Stimulated activated naive CD8-positive, alpha-beta T cell treated with anti-CD3 and anti-CD28 coated beads, Interleukin-15, Interleukin-2, amounts not matched to agents 100 U/mL and 50 U/mL, for 24 hours (primary cell): ENCODE measurements around the gene SAFB.
A peak's percentile ranks its signal among the peaks of the same experiment; 100 is the strongest.
"Not testable (repeated sequence)": the region's sequence is repeated elsewhere in the genome, so short reads cannot be mapped to it uniquely, and the experiment has no call there.

Experiments used
- ATAC-seq: fragments of 150-1000 bp; cut with Tn5 transposase; one replicate; pipeline ENCODE4 v1.10.0; 2021
- DNase-seq: peaks from one replicate; pipeline ENCODE4 v3.0.0; 2021

The SAFB gene

DNA sequence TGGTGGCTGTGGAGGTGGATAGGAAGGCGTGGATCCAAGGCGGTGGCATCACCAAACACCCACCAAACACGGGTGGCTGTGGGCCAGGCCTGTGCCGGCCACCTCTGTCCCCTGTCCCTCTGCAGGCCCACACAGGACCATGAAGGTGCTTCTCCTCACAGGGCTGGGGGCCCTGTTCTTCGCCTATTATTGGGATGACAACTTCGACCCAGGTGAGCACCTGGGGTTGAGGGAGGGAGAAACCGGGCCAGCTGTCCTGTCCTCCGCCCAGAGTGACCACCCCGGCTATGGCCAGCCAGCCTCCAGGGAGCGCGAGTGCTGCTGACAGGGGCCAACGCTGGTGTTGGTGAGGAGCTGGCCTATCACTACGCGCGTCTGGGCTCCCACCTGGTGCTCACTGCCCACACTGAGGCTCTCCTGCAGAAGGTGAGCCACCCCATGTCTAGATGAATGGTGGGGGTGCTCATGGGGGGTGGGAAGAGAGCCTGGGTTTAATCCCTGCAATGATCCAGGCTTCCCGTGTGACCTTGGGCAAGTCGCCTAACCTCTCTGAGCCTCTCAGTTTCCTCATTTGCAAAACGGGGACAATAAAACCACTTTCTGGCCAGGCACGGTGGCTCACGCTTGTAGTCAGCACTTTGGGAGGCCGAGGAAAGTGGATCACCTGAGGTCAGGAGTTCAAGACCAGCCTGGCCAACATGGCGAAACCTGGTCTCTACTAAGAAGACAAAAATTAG, 62.0 kb downstream of the SAFB start:
- DNase-seq: no peak

DNA sequence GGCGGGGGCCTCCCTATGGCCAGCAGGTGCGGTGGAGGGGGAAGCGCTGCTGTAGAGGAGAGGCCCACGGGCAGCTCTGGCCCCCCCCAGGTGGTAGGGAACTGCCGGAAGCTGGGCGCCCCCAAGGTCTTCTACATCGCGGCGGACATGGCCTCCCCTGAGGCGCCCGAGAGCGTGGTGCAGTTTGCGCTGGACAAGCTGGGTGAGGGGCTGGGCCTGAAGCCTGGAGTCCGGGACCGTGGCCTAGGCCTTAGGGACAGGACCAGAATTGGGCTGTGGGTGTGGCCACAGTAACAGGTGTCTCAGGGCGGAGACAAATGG, 63.4 kb downstream of the SAFB start:
- DNase-seq (no peak), ATAC-seq (no peak)

More for the DNA sequence above, 62.0 kb downstream of the SAFB start:
- ATAC-seq: no peak

GRCh38 chr19:5686647-5687359, 63.9 kb downstream of the SAFB start:
- DNase-seq (peak; percentile 100), ATAC-seq (peak; percentile 78)

GRCh38 chr19:5687360-5688198, 64.7 kb downstream of the SAFB start:
- no peak for DNase-seq
- no peak for ATAC-seq

GRCh38 chr19:5688262-5688881, 65.5 kb downstream of the SAFB start:
- not testable (repeated sequence) for DNase-seq, ATAC-seq

DNA sequence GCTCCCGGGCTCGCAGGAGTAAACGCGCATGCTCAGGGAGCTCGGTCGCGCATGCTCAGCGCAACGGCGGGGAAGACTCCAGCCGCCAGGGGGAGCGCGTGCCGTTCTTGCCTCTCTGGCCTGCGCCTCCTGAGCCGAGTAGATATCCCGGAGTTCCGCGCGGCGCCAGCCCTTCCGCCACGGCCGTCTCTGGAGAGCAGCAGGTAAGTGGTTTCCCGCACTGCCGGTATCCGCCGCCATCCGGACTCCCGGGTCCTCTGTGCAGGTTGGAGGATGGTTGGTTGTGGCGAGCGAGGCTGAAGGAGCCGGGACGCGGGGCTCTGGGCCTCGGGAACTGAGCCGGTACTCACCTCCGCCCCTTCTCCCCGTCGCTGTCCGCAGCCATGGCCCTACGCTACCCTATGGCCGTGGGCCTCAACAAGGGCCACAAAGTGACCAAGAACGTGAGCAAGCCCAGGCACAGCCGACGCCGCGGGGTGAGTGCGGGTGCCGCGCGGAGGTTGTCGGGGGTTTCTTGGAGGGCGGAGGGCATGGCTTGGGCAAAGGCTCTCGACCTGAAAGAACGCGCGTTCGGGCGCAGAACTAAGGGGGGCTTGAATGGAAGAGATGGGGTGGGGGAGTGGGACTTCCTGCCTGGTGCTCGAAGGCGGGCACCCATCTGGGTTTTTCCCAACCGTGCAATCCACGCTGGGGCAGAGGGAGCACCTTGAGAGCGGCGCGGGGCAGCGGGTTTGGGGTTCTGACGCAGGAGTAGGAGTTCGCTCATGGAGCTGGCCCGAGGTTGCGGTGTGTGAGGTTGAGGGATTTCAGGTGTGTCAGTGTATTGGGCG, 67.5 kb downstream of the SAFB start, which contains the start of gene RPL36:
TSS of gene RPL36 (plus strand) at position 171 of the 830 bp plus-strand sequence. CDS start at position 384, 213 bp downstream.
- ATAC-seq: peak; percentile 41
- peak; percentile 99 for DNase-seq

GRCh38 chr19:5690955-5691821, 68.3 kb downstream of the SAFB start:
- peak; percentile 2 for ATAC-seq
- DNase-seq: peak; percentile 76

- ATAC-seq: peak; percentile 1
- peak; percentile 46 for DNase-seq
These were observed 69.2 kb downstream of the SAFB start for GRCh38 chr19:5691822-5692722.

- DNase-seq: no peak
- no peak for ATAC-seq
These were observed 69.9 kb downstream of the SAFB start for GRCh38 chr19:5692723-5693194.

GRCh38 chr19:5693195-5694166, 70.6 kb downstream of the SAFB start:
- peak; percentile 39 for DNase-seq
- no peak for ATAC-seq

DNA sequence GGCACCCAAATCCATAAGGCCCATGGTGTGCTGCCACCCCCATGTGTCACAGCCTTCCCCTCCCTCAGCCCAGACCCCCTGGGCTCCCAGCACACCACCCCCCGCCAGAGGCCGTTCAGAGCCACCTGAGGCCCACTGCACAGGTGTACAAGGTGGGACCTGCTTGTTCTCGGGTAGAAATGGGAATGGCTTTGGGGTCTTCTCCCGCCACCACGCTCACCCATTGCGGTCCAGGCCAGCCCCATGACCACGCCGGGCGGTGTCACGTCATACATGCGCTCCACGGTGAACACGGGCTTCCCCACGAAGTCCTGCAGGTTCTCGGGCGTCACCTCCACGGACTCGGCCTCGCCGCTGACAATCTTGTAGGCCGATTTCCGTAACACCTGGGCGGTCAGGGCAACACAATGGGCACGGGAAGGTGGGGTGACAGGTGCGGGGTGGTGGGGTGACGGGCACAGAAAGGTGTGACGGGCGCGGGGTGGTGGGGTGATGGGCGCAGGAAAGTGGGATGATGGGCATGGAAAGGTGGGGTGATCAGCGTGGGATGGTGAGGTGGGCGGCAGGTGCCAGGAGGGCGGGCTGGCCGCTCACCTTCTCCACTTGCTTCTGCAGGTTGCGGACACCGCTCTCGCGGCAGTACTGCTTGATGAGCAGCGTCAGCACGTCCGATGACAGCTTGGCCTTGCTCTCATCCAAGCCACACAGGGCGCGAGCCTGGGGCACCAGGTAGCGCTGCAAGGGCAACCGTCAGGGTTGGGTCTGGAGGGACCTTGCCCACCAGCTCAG, 71.5 kb downstream of the SAFB start:
- ATAC-seq (no peak), DNase-seq (no peak)

GRCh38 chr19:5694956-5695648, 72.2 kb downstream of the SAFB start:
- DNase-seq (no peak), ATAC-seq (no peak)

DNA sequence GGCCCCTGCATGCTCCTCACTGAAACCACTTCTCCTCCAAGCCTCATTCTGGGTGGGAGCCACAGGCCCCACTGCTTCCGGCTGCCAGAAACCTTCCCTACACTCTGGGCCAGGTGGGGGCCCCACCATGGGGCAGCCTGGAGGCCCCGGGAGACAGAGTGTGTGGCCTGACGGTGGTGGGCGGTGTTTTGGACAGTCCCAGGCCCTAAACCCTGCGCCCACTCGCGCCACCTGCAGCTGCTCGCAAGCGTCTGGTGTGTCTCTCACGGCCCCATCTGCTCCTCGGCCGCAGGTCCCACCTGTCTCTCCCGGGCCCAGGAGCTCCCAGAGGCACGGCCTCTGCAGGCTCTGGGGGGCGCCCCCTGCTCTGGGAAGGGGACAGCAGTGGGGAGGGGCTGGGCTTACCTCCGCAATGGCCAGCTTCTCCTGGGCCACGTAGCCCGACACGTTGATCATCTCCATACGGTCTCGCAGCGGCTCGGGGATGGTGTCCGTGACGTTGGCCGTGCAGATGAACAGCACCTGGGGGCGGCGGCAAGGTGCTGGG, 72.8 kb downstream of the SAFB start:
- no peak for ATAC-seq

GRCh38 chr19:5696196-5697021, 73.5 kb downstream of the SAFB start:
- DNase-seq: no peak
- ATAC-seq: no peak

More for the DNA sequence above, 72.8 kb downstream of the SAFB start:
- no peak for DNase-seq
